ENCODE data around the gene NKX3-2. TPM values are rescaled to one million over a fixed set of nuclear protein-coding genes. Genes with fewer than 3 reads are reported as not detected.

The NKX3-2 gene
- total RNA-seq, 1 experiment from 2014 or later: 1.2 TPM

DNA sequence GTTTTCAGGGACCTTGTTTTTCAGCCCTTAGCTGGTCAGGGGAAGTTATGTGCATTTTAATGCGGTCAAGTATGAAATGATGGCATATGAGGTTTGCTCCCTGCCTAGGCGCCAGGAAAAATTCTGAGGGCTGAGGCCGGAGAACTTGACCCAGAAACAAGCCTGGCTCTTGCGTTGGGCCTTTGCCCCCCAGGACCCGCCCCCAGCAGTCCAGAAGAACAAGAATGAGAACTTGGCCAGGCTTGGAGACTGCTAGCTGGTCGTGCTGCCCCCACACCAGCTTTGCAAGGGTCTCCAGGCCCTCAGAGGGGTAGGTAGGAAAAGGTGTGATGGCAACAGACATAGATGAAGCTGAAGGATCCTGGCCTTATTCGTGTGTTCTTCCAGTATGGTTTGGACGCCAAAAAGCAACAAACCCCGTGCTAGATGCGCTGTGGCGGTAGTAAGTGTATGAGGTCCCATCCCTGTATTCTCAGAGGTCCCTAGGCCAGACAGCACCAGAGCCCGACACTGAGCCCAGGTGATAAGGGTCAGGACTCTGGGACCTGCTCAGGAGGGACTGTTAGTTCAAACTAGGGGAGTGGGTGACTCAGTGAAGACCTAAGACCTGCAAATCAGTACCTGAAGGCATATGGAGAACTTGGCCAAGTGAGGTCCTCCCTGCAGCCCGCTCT, 10.5 kb downstream of the NKX3-2 start:
- Histone ChIP-seq H3K4me3 (ENCODE audit: low read depth in 2 of 2, low read length in 2 of 2) (no peak overlapping the region), H3K4me1 (ENCODE audit: control insufficient read depth, insufficient read depth, low read length) (no peaks in the 10 kb centered on the region), H3K9me3 (ENCODE audit: control insufficient read depth, insufficient read depth, low read depth, low read length) (no peaks in the 10 kb centered on the region), H3K36me3 (ENCODE audit: control insufficient read depth, insufficient read depth, low read length) (no peaks in the 10 kb centered on the region), H3K27ac (ENCODE audit: low read length) (no peak overlapping the region), H3K27me3 (ENCODE audit: control insufficient read depth, insufficient read depth, low read length) (no peaks in the 10 kb centered on the region)
- no TSS peak for BruUV-seq (replicated peaks)
- in situ Hi-C loops (cut with HindIII; ENCODE audit: low pct_unique_long_range_greater_than_20kb, low sequenced_read_pairs): no loop called here
- DNase-seq (ENCODE audit: low read depth, low spot score) (no peak), ATAC-seq (no peak)
- TF ChIP-seq POLR2AphosphoS5 (IDR thresholded peaks at IDR 0.05; ENCODE audit: low read depth, low read length) (no peak), SIN3A (IDR thresholded peaks at IDR 0.05; ENCODE audit: borderline replicate concordance, insufficient read depth, low read depth, low read length) (no peak), TCF7L2 (IDR thresholded peaks at IDR 0.05; ENCODE audit: low read depth, low read length) (no peak)
- TF ChIP-seq, protein P1, sequence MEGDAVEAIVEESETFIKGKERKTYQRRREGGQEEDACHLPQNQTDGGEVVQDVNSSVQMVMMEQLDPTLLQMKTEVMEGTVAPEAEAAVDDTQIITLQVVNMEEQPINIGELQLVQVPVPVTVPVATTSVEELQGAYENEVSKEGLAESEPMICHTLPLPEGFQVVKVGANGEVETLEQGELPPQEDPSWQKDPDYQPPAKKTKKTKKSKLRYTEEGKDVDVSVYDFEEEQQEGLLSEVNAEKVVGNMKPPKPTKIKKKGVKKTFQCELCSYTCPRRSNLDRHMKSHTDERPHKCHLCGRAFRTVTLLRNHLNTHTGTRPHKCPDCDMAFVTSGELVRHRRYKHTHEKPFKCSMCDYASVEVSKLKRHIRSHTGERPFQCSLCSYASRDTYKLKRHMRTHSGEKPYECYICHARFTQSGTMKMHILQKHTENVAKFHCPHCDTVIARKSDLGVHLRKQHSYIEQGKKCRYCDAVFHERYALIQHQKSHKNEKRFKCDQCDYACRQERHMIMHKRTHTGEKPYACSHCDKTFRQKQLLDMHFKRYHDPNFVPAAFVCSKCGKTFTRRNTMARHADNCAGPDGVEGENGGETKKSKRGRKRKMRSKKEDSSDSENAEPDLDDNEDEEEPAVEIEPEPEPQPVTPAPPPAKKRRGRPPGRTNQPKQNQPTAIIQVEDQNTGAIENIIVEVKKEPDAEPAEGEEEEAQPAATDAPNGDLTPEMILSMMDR (IDR thresholded peaks at IDR 0.05): no peak
- TF ChIP-seq, protein P2, sequence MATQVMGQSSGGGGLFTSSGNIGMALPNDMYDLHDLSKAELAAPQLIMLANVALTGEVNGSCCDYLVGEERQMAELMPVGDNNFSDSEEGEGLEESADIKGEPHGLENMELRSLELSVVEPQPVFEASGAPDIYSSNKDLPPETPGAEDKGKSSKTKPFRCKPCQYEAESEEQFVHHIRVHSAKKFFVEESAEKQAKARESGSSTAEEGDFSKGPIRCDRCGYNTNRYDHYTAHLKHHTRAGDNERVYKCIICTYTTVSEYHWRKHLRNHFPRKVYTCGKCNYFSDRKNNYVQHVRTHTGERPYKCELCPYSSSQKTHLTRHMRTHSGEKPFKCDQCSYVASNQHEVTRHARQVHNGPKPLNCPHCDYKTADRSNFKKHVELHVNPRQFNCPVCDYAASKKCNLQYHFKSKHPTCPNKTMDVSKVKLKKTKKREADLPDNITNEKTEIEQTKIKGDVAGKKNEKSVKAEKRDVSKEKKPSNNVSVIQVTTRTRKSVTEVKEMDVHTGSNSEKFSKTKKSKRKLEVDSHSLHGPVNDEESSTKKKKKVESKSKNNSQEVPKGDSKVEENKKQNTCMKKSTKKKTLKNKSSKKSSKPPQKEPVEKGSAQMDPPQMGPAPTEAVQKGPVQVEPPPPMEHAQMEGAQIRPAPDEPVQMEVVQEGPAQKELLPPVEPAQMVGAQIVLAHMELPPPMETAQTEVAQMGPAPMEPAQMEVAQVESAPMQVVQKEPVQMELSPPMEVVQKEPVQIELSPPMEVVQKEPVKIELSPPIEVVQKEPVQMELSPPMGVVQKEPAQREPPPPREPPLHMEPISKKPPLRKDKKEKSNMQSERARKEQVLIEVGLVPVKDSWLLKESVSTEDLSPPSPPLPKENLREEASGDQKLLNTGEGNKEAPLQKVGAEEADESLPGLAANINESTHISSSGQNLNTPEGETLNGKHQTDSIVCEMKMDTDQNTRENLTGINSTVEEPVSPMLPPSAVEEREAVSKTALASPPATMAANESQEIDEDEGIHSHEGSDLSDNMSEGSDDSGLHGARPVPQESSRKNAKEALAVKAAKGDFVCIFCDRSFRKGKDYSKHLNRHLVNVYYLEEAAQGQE (IDR thresholded peaks at IDR 0.05; ENCODE audit: insufficient read depth in 1 of 2, low read depth in 2 of 2, low read length in 1 of 2): no peak
- ChIA-PET POLR2A (no interaction called here), CTCF (no interaction called here)
- intact Hi-C loops (cut with micrococcal nuclease; ENCODE audit: unreplicated experiment): no loop called here

DNA sequence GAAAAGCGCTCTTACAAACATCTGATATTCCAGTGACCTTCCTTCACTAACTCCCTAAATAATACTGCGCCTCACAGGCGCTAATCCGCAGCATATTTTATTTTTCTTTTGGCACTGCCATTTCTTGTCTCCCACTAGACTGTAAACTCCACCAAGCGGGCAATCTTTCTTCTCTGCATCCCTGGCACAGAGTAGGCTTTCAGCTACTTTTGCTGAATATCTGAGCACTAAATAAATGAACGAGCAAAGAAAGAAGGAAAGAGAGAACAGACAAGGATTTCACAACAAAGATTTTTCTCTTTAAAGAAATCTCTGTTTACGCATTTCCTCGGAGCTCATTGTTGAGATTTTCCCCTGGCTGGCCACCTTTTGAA, 12.7 kb downstream of the NKX3-2 start:
- Histone ChIP-seq H3K27me3 (ENCODE audit: control insufficient read depth, insufficient read depth, low read length) (no peaks in the 10 kb centered on the region), H3K4me1 (ENCODE audit: control insufficient read depth, insufficient read depth, low read length) (no peaks in the 10 kb centered on the region), H3K27ac (ENCODE audit: low read length) (no peak overlapping the region), H3K36me3 (ENCODE audit: control insufficient read depth, insufficient read depth, low read length) (no peaks in the 10 kb centered on the region), H3K9me3 (ENCODE audit: control insufficient read depth, insufficient read depth, low read depth, low read length) (no peaks in the 10 kb centered on the region), H3K4me3 (ENCODE audit: low read depth in 2 of 2, low read length in 2 of 2) (no peak overlapping the region)
- in situ Hi-C loops (cut with HindIII; ENCODE audit: low pct_unique_long_range_greater_than_20kb, low sequenced_read_pairs): no loop called here
- CTCF ChIA-PET: no interaction called here
- TF ChIP-seq TCF7L2 (IDR thresholded peaks at IDR 0.05; ENCODE audit: low read depth, low read length) (no peak), SIN3A (IDR thresholded peaks at IDR 0.05; ENCODE audit: borderline replicate concordance, insufficient read depth, low read depth, low read length) (no peak), POLR2AphosphoS5 (IDR thresholded peaks at IDR 0.05; ENCODE audit: low read depth, low read length) (no peak)
- TF ChIP-seq, protein P1 (IDR thresholded peaks at IDR 0.05): no peak
- TF ChIP-seq, protein P2 (IDR thresholded peaks at IDR 0.05; ENCODE audit: insufficient read depth in 1 of 2, low read depth in 2 of 2, low read length in 1 of 2): no peak
- no TSS peak for BruUV-seq (replicated peaks)
- DNase-seq (ENCODE audit: low read depth, low spot score) (no peak), ATAC-seq (no peak)
- intact Hi-C loops (cut with micrococcal nuclease; ENCODE audit: unreplicated experiment): no loop called here
- POLR2A ChIA-PET: no interaction called here
